GM13977 (cell line): ENCODE results near the gene SUN2.

Experiments used
- DNase-seq: peaks from one replicate; pipeline ENCODE4 v3.0.0; 2012; ENCODE audit warnings: low spot score
- in situ Hi-C: fragments of 300-500 bp; cut with MboI; formaldehyde crosslinking; loops from one replicate; pipeline ENCODE4 v1.12.0; 2022; ENCODE audit warnings: low sequenced_read_pairs, low pct_unique_long_range_greater_than_20kb, mixed read lengths, inconsistent platforms; ENCODE audit not compliant: unreplicated experiment
- TF ChIP-seq, protein P1 (sequence below): IDR thresholded peaks from 2 replicates; pipeline ENCODE4 v1.5.1; 2012; ENCODE audit warnings: mild to moderate bottlenecking, control low read depth; ENCODE audit not compliant: insufficient read depth; ENCODE audit errors: extremely low read depth, missing control alignments

Gene SUN2

DNA sequence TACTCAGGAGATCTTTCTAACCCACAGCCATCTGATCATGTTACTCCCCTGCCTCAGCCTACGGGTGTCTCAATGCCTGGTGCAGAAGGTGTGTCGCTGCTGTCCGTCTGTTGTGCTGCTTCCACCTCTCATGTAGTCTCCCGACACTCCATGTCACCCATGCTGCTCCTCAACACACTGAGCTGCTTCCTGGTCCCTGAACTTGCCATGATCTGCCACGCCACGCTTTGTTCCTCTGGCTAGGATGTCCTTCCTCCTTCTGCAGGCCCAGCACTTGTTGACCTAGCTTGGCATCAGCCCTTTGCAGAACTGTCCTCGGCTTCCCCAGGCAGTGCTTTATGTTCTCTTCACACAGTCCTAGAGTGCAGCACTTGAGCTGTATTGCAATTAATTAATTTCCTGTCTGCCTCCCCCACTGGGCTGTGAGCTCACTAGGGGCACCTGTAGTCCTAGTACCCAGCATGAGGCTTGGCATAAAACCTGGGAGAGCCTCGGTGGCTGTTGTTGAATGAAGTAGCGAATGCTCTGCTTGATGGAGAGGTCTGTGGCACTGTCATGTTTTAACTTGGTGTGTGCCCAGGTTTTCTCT is 40.5 kb downstream of the SUN2 start:
- DNase-seq, result no peak
- TF ChIP-seq, protein P1, sequence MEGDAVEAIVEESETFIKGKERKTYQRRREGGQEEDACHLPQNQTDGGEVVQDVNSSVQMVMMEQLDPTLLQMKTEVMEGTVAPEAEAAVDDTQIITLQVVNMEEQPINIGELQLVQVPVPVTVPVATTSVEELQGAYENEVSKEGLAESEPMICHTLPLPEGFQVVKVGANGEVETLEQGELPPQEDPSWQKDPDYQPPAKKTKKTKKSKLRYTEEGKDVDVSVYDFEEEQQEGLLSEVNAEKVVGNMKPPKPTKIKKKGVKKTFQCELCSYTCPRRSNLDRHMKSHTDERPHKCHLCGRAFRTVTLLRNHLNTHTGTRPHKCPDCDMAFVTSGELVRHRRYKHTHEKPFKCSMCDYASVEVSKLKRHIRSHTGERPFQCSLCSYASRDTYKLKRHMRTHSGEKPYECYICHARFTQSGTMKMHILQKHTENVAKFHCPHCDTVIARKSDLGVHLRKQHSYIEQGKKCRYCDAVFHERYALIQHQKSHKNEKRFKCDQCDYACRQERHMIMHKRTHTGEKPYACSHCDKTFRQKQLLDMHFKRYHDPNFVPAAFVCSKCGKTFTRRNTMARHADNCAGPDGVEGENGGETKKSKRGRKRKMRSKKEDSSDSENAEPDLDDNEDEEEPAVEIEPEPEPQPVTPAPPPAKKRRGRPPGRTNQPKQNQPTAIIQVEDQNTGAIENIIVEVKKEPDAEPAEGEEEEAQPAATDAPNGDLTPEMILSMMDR, result no peak
- in situ Hi-C loops, result no loop called here

GRCh38 chr22:38713921-38714320 is 41.9 kb downstream of the SUN2 start:
- TF ChIP-seq, protein P1, result no peak
- in situ Hi-C loops, result no loop called here
- DNase-seq, result no peak

DNA sequence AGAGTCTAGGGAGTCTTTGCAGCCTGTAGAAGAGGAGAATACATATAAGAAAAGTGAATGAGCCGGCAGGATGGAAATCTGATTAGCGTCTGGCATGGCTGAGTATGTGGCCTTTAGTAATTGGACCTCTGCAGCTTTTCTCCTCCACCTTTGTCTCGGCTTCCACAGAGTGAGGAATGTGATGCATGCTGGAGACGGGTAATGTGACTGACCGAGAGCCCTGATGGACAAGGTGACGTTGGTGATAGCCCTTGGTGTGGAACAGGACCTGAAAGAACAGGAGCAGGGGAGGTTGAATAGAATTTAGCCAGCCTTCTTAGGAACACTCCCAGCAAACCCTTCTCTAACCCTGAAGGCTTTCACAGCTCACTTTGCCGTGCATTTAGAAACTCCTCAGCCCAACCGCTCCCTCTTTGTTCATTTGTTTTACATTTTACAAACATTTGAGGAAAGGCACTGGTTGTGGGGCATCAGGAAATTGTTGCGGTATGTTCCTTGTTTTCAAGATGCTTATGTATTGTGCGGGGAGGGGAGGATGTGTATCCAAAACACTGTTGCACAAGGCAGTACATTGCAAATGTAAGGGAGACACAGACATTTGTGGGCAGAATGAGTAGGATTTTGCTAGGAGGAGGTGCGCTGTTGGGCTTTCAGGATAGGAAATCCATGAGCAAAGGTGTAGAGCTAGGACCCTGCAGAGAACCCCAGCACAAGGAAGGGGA is 43.2 kb downstream of the SUN2 start:
- TF ChIP-seq, protein P1, result no peak
- no peak for DNase-seq
- in situ Hi-C loops, result no loop called here

- in situ Hi-C loops, result no loop called here
- DNase-seq, result no peak
- TF ChIP-seq, protein P1, result no peak
These were observed 44.9 kb downstream of the SUN2 start for GRCh38 chr22:38710866-38711265.

DNA sequence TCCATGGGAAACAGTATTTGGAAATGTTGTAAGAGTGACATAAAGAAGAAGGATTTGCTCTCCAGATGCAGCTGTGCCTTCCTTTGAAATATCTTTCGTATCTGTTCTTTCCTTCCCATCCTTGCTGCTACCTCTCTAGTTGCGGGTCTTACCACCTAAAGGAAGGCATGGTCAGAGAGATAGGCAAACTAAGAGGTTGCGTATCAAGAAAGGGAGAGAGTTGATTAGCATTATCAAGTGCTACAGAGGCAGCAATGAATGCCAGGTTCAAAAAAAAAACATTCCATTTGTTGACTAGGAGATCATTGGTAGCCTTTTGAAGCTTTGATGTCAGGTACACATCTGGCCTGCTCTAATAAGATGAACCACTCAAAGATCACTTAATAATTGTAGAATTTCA is 45.4 kb downstream of the SUN2 start:
- no peak for DNase-seq

GRCh38 chr22:38709306-38709705 is 46.5 kb downstream of the SUN2 start:
- TF ChIP-seq, protein P1, result no peak
- DNase-seq, result no peak
- in situ Hi-C loops, result no loop called here

More for the DNA sequence above, 45.4 kb downstream of the SUN2 start:
- in situ Hi-C loops, result no loop called here
- TF ChIP-seq, protein P1, result no peak
